Gastroesophageal sphincter (tissue), 4 donors: ENCODE results near the gene C11orf65. TPM values are rescaled to one million over a fixed set of nuclear protein-coding genes. Genes with fewer than 3 reads are reported as not detected.

Experiments used
- ATAC-seq: fragments of 150-250 bp; one replicate; pipeline ENCODE4 v1.9.1; 2016; ENCODE audit warnings: mild to moderate bottlenecking, moderate library complexity
- H3K27ac ChIP-seq, 4 donors: fragments of 200-600 bp; sonication (generic) in 3 of 4; 1 replicate in 3 of 4; 2 replicates in 1 of 4; pipeline ENCODE4 v1.5.1; 2016 to 2019
- H3K27me3 ChIP-seq: fragments of 200-600 bp; sonication (generic); one replicate; pipeline ENCODE4 v1.5.1; 2019
- H3K36me3 ChIP-seq, 2 donors: fragments of 200-600 bp; sonication (generic); one replicate each; pipeline ENCODE4 v1.5.1; 2019; ENCODE audit warnings: control low read depth in 1 of 2
- H3K4me1 ChIP-seq, 3 donors: fragments of 200-600 bp; sonication (generic); 1 replicate in 2 of 3; 2 replicates in 1 of 3; pipeline ENCODE4 v1.5.1; 2016 to 2019; ENCODE audit warnings: control low read depth in 2 of 3
- H3K4me3 ChIP-seq, 2 donors: fragments of 200-600 bp; sonication (generic); one replicate each; pipeline ENCODE4 v1.5.1; 2019; ENCODE audit warnings: mild to moderate bottlenecking in 1 of 2, moderate library complexity in 1 of 2
- H3K9me3 ChIP-seq, 3 donors: fragments of 200-600 bp; sonication (generic); one replicate each; pipeline ENCODE4 v1.5.1; 2017 to 2019; ENCODE audit warnings: control low read depth in 2 of 3
- EP300 ChIP-seq: sonication (generic); formaldehyde crosslinking; IDR thresholded peaks from one replicate; pipeline ENCODE4 v1.6.1; 2017; ENCODE audit warnings: antibody characterized with exemption, mild to moderate bottlenecking
- POLR2A ChIP-seq, 2 donors: fragments of 450-650 bp; IDR thresholded peaks; one replicate each; pipeline ENCODE4 v1.6.1; 2017; ENCODE audit warnings: antibody characterized with exemption in 2 of 2, mild to moderate bottlenecking in 2 of 2, moderate library complexity in 1 of 2
- POLR2AphosphoS5 ChIP-seq: sonication (generic); formaldehyde crosslinking; IDR thresholded peaks from one replicate; pipeline ENCODE4 v1.6.1; 2017; ENCODE audit warnings: antibody characterized with exemption
- WGBS, 2 donors: methylation state at CpG; one replicate each; pipeline ENCODE4 v1.1.5; 2018; ENCODE audit warnings: low coverage in 1 of 2; 5-methylcytosine and 5-hydroxymethylcytosine counted together
- total RNA-seq, 4 donors: library from RNA; depleted of rRNA; stranded (reverse); fragments of >200 nt; gene quantifications; one replicate each; pipeline ENCODE4 v1.1.0, GENCODE V29; 2016
- TF ChIP-seq, protein P1 (sequence below), 4 experiments: fragments of 200-600 bp in 2 of 4; fragments of 450-650 bp in 2 of 4; sonication (generic) in 1 of 4; IDR thresholded peaks; one replicate each; pipeline ENCODE4 v1.5.1; 2017 to 2019; ENCODE audit warnings: antibody characterized with exemption in 4 of 4, mild to moderate bottlenecking in 2 of 4, moderate library complexity in 2 of 4

The C11orf65 gene
- total RNA-seq, 4 donors from 2014 or later, result 0.67 TPM; not detected in 3

DNA sequence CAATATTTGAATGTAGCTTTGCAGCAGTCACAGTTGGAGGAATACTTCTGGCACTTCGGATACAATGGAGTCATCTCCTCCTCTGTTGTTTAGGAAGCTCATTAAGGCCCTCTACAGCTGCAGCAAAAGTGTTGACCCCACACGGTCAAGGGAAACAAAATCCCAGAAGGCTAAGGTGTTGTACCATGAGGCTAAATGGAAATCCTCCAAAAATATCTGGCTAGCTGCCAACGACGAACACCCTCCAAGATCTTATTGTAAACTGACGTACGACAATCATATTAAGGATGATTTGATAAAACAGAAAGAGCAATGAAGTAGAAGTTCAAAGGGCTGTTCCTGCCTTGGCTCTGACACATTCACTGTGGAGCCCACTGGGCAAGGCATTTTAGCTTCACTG, 26.9 kb upstream of the C11orf65 start:
- no peak for ATAC-seq
- TF ChIP-seq EP300, result no peak
- TF ChIP-seq, protein P1, sequence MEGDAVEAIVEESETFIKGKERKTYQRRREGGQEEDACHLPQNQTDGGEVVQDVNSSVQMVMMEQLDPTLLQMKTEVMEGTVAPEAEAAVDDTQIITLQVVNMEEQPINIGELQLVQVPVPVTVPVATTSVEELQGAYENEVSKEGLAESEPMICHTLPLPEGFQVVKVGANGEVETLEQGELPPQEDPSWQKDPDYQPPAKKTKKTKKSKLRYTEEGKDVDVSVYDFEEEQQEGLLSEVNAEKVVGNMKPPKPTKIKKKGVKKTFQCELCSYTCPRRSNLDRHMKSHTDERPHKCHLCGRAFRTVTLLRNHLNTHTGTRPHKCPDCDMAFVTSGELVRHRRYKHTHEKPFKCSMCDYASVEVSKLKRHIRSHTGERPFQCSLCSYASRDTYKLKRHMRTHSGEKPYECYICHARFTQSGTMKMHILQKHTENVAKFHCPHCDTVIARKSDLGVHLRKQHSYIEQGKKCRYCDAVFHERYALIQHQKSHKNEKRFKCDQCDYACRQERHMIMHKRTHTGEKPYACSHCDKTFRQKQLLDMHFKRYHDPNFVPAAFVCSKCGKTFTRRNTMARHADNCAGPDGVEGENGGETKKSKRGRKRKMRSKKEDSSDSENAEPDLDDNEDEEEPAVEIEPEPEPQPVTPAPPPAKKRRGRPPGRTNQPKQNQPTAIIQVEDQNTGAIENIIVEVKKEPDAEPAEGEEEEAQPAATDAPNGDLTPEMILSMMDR (IDR thresholded peaks at IDR 0.05), result no peak
- TF ChIP-seq POLR2A (IDR thresholded peaks at IDR 0.05), result no peak
- TF ChIP-seq POLR2AphosphoS5, result no peak
- no peak overlapping the region for H3K4me3 ChIP-seq
- no peaks in the 10 kb centered on the region for H3K9me3 ChIP-seq
- H3K27me3 ChIP-seq, result no peaks in the 10 kb centered on the region
- 37 to 45% methylated on average over 6 of the region's 6 CpGs for WGBS, 2 donors
- H3K4me1 ChIP-seq, result peaks cover 0 to 18% (median 0%) of the 10 kb centered on the region in 3 donors
- no peak overlapping the region for H3K27ac ChIP-seq
- peaks cover 0 to 25% of the 10 kb centered on the region in 2 donors for H3K36me3 ChIP-seq

- Histone ChIP-seq H3K4me1 (peaks cover 0 to 11% (median 0%) of the 10 kb centered on the region in 3 donors), H3K4me3 (no peak overlapping the region), H3K9me3 (no peaks in the 10 kb centered on the region), H3K27ac (no peak overlapping the region), H3K27me3 (no peaks in the 10 kb centered on the region), H3K36me3 (peaks cover 0 to 48% of the 10 kb centered on the region in 2 donors)
- WGBS, 2 donors, result 67 to 92% methylated on average over 3 of the region's 3 CpGs
- no peak for TF ChIP-seq POLR2AphosphoS5
- TF ChIP-seq EP300, result no peak
- no peak for TF ChIP-seq POLR2A (IDR thresholded peaks at IDR 0.05)
- TF ChIP-seq, protein P1 (IDR thresholded peaks at IDR 0.05), result no peak
- ATAC-seq, result no peak
These were observed 24.6 kb upstream of the C11orf65 start for GRCh38 chr11:108491936-108492335.

DNA sequence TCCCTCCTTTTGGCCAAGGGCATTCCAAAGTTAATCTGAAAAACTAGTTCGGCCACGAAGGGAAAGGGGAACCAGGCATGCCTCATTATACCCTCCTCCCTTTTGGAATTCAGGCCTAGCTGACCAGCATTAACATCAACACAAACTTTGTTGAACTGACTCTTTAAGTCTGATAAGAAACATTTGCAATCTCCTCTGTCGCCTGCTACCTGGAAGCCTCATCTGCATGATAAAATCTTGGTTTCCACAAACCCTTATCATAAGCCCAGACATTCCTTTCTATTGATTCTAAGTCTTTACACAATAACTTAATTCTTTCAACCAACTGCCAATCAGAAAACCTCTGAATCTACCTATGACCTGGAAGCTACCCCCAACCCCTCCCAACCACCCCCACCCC, 19.5 kb upstream of the C11orf65 start:
- no peaks in the 10 kb centered on the region for H3K9me3 ChIP-seq
- peaks cover 5 to 92% of the 10 kb centered on the region in 2 donors for H3K36me3 ChIP-seq
- no peak for TF ChIP-seq POLR2A (IDR thresholded peaks at IDR 0.05)
- TF ChIP-seq, protein P1 (IDR thresholded peaks at IDR 0.05), result no peak
- no peak for ATAC-seq
- 92% methylated on average over 3 of the region's 3 CpGs for WGBS, 2 donors
- no peak overlapping the region for H3K4me3 ChIP-seq
- no peak overlapping the region for H3K27ac ChIP-seq
- no peaks in the 10 kb centered on the region for H3K4me1 ChIP-seq
- H3K27me3 ChIP-seq, result no peaks in the 10 kb centered on the region

- WGBS, 2 donors, result 78 to 90% methylated on average over 2 to 3 of the region's 3 CpGs
- peaks cover 5 to 97% of the 10 kb centered on the region in 2 donors for H3K36me3 ChIP-seq
- TF ChIP-seq POLR2AphosphoS5 (no peak), POLR2A (IDR thresholded peaks at IDR 0.05) (no peak), EP300 (no peak)
- TF ChIP-seq, protein P1 (IDR thresholded peaks at IDR 0.05), result no peak
- no peaks in the 10 kb centered on the region for H3K27me3 ChIP-seq
- ATAC-seq, result no peak
- no peak overlapping the region for H3K4me3 ChIP-seq
- H3K27ac ChIP-seq, result no peak overlapping the region
- H3K9me3 ChIP-seq, result no peaks in the 10 kb centered on the region
- no peaks in the 10 kb centered on the region for H3K4me1 ChIP-seq
These were observed 19.0 kb upstream of the C11orf65 start for GRCh38 chr11:108486331-108486730.

GRCh38 chr11:108483163-108483562, 15.8 kb upstream of the C11orf65 start:
- Histone ChIP-seq H3K4me3 (no peak overlapping the region), H3K36me3 (peaks cover 5 to 99% of the 10 kb centered on the region in 2 donors), H3K4me1 (no peaks in the 10 kb centered on the region), H3K27me3 (no peaks in the 10 kb centered on the region), H3K9me3 (no peaks in the 10 kb centered on the region), H3K27ac (no peak overlapping the region)
- TF ChIP-seq EP300 (no peak), POLR2AphosphoS5 (no peak), POLR2A (IDR thresholded peaks at IDR 0.05) (no peak)
- TF ChIP-seq, protein P1 (IDR thresholded peaks at IDR 0.05), result no peak
- no peak for ATAC-seq
